ENCODE data around the gene SPDYC.

SPDYC gene

DNA sequence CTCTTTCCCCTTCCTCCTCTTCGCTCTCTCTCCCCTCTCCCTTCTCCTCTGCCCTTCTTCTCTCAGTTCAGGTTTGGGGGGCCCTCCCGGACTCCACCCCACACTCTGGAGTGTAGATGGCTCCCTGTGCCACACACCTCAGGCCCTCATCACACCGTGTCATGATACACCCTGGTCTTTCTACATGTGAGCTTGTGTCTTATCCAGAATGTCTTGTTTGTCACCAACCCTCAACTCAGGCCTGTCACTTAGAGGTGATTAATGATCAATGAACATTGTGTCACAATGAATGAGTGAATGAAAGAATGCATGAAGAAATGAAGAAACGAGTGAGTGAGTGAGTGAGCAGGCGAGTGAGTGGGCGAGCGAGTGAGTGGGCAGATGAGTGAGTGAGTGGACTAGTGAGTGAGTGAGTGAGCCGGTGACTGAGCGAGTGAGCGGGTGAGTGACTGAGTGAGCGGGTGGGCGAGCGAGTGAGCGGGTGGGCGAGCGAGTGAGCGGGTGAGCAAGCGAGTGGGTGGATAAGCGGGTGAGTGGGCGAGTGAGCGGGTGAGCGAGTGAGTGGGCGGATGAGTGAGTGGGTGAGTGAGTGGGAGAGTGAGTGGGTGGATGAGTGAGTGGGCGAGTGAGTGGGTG, 45.5 kb downstream of the SPDYC start:
- no peaks in the 10 kb centered on the region for H3K4me1 ChIP-seq (ENCODE audit: control insufficient read depth, insufficient read depth, low read length, unreplicated experiment)
- H3K79me2 ChIP-seq (ENCODE audit: control insufficient read depth, insufficient read depth, low read length, unreplicated experiment) = no peaks in the 10 kb centered on the region
- H2AFZ ChIP-seq (ENCODE audit: low read length, unreplicated experiment) = no peak overlapping the region
- no peak overlapping the region for H3K27ac ChIP-seq (ENCODE audit: low read depth, low read length)
- H3K27me3 ChIP-seq (ENCODE audit: insufficient read depth, low read length) = no peaks in the 10 kb centered on the region
- no peak overlapping the region for H3K4me3 ChIP-seq (ENCODE audit: low read depth, low read length)
- H3K36me3 ChIP-seq (ENCODE audit: insufficient read depth, low read length) = no peaks in the 10 kb centered on the region

- H3K27me3 ChIP-seq (ENCODE audit: insufficient read depth, low read length) = no peaks in the 10 kb centered on the region
- no peaks in the 10 kb centered on the region for H3K4me1 ChIP-seq (ENCODE audit: control insufficient read depth, insufficient read depth, low read length, unreplicated experiment)
- no peak overlapping the region for H3K4me3 ChIP-seq (ENCODE audit: low read depth, low read length)
Observed at GRCh38 chr11:65216830-65217229, 46.8 kb downstream of the SPDYC start.

DNA sequence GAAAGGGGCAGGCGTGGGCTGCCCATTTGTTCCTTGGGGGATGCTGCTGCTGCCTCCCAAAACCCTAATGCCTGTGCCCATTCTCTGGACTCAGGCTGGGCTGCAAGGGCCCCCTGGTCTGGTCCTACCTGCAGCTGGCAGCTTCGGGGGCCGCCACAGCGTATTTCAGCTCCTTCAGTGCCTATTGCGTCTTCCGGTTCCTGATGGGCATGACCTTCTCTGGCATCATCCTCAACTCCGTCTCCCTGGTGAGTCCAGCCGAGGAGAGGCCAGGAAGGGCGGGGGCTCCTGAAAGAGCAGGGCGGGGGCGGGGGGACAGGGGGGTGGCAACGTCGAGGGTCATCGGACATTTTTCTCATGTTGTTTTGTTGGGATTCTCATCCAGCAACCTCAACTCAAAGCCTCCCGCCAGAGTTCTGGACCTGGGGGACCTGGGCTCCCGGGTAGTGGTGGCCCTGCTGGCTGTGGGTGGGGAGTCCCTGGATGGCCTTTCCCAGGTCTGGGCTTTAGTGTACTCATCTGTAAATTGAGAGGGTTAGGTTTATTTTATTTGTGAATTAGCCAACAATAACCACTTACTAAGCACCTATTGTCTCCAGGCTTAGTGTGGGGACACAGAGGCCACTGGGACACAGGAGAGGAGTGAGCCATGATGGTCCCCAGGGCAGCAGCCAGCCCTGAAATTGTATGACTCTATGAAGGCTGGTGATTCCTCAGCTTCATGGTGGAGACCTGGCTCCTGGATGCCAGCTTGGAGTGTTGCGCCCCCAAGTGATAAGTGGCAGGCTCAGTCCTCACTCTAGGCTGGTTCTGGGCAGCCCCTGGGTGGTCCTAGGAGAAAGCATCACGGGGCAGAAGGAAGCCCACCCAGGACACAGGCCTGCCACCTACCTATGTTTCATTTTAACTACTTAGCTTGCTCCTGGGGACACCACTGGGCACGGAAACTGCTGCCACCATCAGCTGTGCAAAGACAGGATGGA, 47.7 kb downstream of the SPDYC start:
- Histone ChIP-seq H3K79me2 (ENCODE audit: control insufficient read depth, insufficient read depth, low read length, unreplicated experiment) (no peaks in the 10 kb centered on the region), H3K4me3 (ENCODE audit: low read depth, low read length) (no peak overlapping the region), H3K27ac (ENCODE audit: low read depth, low read length) (no peak overlapping the region), H3K27me3 (ENCODE audit: insufficient read depth, low read length) (no peaks in the 10 kb centered on the region), H3K36me3 (ENCODE audit: insufficient read depth, low read length) (no peaks in the 10 kb centered on the region), H3K4me1 (ENCODE audit: control insufficient read depth, insufficient read depth, low read length, unreplicated experiment) (no peaks in the 10 kb centered on the region), H2AFZ (ENCODE audit: low read length, unreplicated experiment) (no peak overlapping the region)

More at GRCh38 chr11:65216830-65217229, 46.8 kb downstream of the SPDYC start:
- Histone ChIP-seq H3K79me2 (ENCODE audit: control insufficient read depth, insufficient read depth, low read length, unreplicated experiment) (no peaks in the 10 kb centered on the region), H3K36me3 (ENCODE audit: insufficient read depth, low read length) (no peaks in the 10 kb centered on the region), H2AFZ (ENCODE audit: low read length, unreplicated experiment) (no peak overlapping the region), H3K27ac (ENCODE audit: low read depth, low read length) (no peak overlapping the region)

DNA sequence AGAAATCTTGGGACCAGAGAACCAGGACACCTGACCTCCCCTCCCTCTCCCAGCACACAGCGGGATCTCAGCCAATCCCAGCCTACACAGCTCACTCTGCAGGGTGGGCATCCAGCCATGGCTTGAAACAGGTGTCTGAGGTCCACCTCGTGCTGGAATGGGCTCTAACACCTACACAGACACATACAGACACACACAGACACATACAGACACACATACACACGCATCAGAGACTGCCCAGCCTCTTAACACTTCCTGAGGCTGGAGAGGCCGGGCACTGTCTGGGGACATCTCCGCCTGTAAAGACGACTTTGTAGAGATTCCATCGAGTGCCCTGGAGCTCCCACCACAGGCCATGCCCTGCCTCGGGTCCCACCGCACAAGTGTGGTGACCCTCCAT, 48.4 kb downstream of the SPDYC start:
- Histone ChIP-seq H3K4me1 (ENCODE audit: control insufficient read depth, insufficient read depth, low read length, unreplicated experiment) (no peaks in the 10 kb centered on the region), H3K36me3 (ENCODE audit: insufficient read depth, low read length) (no peaks in the 10 kb centered on the region), H3K79me2 (ENCODE audit: control insufficient read depth, insufficient read depth, low read length, unreplicated experiment) (no peaks in the 10 kb centered on the region), H2AFZ (ENCODE audit: low read length, unreplicated experiment) (no peak overlapping the region), H3K4me3 (ENCODE audit: low read depth, low read length) (no peak overlapping the region), H3K27me3 (ENCODE audit: insufficient read depth, low read length) (no peaks in the 10 kb centered on the region), H3K27ac (ENCODE audit: low read depth, low read length) (no peak overlapping the region)

DNA sequence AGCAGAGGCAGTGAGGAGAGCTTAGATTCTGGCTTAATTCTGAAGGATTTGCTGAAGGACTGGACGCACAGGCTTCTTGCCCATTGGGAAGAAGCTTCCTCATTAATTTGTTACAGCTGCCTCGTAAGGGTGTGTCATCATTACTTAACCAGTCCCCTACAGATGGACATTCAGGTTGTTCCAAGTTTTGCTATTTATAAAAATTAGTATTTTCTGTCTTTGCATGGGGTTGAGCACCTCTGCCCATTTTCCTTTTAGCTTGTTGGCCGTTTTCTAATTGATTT, 49.8 kb downstream of the SPDYC start:
- no peak overlapping the region for H3K27ac ChIP-seq (ENCODE audit: low read depth, low read length)

GRCh38 chr11:65221026-65221425, 51.0 kb downstream of the SPDYC start:
- H3K4me1 ChIP-seq (ENCODE audit: control insufficient read depth, insufficient read depth, low read length, unreplicated experiment) = peaks cover 10% of the 10 kb centered on the region
- H3K36me3 ChIP-seq (ENCODE audit: insufficient read depth, low read length) = no peaks in the 10 kb centered on the region
- no peak overlapping the region for H2AFZ ChIP-seq (ENCODE audit: low read length, unreplicated experiment)
- H3K27me3 ChIP-seq (ENCODE audit: insufficient read depth, low read length) = no peaks in the 10 kb centered on the region
- no peak overlapping the region for H3K27ac ChIP-seq (ENCODE audit: low read depth, low read length)
- H3K79me2 ChIP-seq (ENCODE audit: control insufficient read depth, insufficient read depth, low read length, unreplicated experiment) = no peaks in the 10 kb centered on the region
- no peak overlapping the region for H3K4me3 ChIP-seq (ENCODE audit: low read depth, low read length)

More for the DNA sequence above, 49.8 kb downstream of the SPDYC start:
- Histone ChIP-seq H3K79me2 (ENCODE audit: control insufficient read depth, insufficient read depth, low read length, unreplicated experiment) (no peaks in the 10 kb centered on the region), H3K4me3 (ENCODE audit: low read depth, low read length) (no peak overlapping the region), H3K27me3 (ENCODE audit: insufficient read depth, low read length) (no peaks in the 10 kb centered on the region), H3K36me3 (ENCODE audit: insufficient read depth, low read length) (no peaks in the 10 kb centered on the region), H2AFZ (ENCODE audit: low read length, unreplicated experiment) (no peak overlapping the region), H3K4me1 (ENCODE audit: control insufficient read depth, insufficient read depth, low read length, unreplicated experiment) (peaks cover 4% of the 10 kb centered on the region)
